Putamen (tissue), 1 donor: ENCODE measurements around the gene ARHGEF38.

ENCODE experiments used
- DNase-seq: peaks from one replicate; pipeline ENCODE4 v3.0.0-alpha.2; 2016; ENCODE audit warnings: low spot score

Gene ARHGEF38

DNA sequence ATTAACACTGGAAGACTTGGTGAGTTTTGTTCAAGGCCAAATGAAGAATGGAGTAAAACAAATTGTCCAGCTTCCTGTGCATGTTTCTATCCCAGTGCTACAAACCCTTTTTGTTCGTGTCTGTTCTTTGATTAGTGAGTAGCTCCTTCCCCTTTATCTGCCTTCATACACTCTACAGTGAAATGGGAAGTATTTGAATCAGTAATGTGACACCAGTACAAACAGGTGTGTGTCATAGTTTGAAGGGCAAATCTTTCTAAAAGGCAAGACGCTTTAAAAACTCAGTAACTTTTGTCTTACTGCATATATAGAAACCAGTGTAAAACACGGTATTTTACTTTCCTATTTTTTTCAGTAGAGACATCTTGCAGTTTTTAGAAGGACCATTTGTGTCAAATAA lies 5.9 kb downstream of the ARHGEF38 start:
- DNase-seq, result no peak

DNA sequence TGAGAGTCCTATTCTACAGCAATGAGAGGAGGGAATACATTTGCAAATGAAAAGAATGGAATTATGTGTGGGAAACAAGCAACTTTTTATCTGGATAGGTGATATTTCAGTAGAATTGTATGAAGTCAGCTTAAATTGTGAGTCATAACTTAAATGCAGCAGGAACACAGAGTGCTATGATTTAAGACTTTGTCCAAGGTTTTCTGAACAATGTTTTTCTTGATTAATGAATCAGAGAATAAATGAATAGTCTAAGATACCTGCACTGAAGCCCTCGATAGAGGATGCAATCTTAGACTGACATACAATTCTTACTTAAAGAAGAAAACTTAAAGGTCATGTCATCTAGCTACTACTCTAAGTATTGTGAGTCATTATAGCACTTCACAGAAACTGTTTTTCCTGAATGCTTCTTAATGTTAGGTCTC lies 8.0 kb downstream of the ARHGEF38 start:
- DNase-seq, result peak; percentile 34

DNA sequence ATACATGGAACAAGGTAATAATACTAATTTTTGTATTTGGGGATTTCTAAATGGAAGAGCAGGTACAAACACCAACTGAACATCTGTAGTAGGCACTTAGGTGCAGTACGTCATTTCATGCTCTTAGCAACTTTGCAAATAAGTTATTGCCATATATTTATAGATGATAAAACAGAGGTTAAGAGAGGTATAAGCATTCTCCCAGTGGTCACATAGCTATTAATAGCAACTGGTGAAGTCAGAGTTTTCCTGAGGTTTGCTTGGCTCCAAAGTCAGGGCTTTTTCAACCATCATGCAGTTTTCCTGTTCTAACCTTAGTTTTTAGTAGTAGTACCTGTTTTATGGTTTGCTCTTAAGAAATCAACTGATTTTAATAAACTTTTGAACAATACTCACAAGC lies 10.9 kb downstream of the ARHGEF38 start:
- DNase-seq, result no peak

DNA sequence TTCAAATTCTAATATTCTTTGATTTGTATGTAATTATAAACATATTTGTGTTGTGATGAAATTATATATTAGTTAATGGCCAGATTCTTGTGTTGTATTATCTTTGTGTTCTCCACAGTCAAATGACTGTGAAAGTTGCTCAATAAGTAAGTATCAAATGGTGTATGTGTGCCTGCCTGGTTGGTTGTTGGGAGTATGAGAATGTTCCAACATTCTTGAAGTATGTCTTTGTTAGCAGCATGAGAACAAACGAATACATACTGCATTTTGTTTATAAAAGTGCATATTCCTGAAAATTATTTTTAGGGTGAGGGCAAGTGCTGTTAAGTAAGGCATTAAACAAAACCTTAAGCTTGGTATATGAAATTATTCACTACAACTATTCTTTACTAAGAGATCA lies 16.2 kb downstream of the ARHGEF38 start:
- DNase-seq, result no peak

DNA sequence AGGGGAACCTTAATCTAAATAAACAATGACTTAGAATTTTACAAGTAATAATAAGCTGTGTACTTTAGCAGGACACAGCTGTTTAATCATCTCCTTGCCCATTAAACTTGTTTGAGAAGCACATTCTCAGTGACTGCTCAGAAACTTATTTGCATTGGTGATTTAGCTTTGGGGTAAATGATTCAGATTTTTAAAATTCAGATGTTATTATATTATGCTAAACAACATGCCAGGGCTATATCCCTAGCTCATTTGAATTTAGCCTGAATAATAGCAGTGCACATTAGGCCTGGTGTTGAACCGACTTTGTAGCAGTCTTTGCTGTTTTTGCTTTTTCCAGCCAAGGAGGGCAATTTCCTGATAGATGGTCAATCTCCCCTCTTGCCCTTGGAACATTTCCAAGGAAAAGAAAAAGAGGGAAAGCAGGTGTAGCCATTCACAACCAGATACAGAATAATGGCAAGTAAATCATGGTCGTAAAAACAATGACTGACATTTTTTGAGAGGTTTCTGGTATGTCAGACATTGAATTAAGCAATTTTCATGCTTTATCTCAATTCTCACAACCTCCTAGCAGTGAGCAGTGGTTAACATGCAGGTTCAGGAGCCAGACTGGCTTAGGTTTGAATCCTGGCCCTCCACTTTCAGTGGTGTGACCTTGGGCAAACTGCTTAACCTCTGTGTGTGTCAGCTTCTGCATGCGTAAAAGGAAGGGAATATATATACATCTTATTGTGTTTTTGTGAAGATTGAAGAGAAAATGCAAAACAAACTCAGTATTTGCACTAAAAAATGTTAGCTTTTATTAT lies 16.8 kb downstream of the ARHGEF38 start:
- no peak for DNase-seq

DNA sequence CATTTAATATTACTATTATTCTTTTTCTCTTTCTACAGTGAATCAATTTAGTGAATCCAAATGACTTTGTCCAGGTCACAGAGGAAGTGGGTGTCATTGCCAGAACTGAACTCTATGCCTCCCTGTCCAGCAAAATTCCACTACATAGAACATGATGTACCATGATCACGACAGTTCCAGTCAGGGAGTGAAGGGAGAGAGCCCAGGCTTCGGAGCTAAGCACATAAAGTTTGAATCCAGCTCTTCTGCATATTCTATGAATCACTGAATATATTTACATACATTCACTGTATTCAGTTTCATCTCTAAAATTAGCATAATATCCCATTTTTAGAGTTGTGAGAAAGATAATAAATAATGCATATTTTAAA lies 17.4 kb downstream of the ARHGEF38 start:
- no peak for DNase-seq

DNA sequence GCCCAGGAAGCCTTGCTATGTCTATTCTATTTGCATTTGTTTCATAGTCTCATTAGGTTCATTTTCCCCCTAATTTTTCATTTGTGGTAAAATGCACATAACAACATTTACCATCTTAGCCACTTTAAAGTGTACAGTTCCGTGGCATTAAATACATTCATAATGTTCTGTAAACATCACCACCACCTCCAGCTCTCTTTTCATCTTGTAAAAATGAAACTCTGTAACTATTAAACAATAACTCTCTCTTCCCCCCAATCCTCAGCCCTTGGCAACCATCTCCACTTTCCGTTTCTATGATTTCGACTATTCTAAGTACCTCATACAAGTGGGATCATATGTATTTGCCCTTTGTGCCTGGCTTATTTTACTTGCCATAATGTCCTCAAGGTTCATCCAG lies 19.9 kb downstream of the ARHGEF38 start:
- no peak for DNase-seq

DNA sequence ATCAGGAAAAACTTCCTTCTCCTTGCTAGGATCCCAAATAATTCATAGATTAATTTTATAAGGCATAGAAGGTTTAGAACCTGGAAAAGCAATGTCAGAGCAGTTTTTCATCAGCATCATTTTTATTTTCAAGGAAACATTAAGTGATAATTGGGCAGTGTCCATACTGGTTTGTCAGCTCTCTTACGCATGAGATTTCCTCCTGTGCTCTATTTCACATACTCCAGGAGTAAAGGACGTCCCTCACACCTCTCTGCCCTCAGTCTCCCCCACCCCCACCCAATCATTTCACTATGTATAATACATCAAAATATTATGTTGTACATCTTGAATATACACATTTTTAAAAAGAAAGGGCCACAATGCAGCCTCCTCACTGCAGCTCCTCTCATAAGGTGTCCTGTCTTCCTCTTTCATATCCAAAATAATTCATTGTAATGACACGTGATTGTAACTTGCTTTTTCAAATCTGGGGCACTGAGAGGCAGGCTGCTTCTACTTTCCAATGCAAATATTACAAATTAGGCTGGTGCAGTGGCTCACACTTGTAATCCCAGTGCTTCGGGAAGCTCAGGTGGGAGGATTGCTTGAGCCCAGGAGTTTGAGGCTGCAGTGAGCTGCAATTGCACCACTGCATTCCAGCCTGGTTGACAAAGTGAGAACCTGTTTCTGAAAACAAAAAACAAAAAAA lies 34.4 kb downstream of the ARHGEF38 start:
- DNase-seq, result peak; percentile 18

DNA sequence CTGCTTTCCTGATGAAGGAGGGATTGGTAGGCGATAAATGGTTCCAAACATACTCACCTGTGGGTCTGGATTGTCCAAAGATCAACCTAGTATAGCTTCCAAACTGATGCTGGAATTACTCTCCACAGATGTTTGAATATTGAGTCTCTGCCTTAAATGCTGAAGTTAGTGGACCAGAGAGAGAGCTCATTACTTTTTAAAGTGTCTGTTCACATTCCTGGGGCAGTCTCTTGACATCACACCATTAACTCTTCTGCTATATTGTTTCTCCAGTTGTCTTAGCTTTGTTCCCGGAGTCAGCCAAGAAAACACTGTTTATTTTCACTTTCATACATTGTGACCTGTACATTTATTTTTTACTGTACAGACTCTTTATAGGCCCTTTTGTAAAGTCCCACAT lies 35.4 kb downstream of the ARHGEF38 start:
- DNase-seq, result no peak

DNA sequence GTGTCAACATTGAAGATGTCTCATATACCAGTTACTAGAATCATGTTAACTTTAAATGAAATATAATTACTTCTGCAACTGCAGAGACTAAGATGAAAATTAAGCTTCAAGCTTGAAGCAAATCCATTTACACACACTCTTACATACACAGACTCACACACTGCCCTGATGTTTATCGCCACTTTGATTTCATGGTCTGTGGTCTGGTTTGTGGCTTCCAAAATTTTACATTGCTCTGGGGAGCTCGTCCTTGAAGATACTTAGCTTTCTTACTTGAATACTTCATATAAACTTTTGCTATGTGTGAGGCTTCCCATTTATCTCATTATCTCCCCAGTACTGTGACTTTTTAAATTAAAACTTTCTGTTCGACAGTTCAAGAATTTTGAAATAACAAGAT lies 35.8 kb downstream of the ARHGEF38 start:
- DNase-seq, result no peak

DNA sequence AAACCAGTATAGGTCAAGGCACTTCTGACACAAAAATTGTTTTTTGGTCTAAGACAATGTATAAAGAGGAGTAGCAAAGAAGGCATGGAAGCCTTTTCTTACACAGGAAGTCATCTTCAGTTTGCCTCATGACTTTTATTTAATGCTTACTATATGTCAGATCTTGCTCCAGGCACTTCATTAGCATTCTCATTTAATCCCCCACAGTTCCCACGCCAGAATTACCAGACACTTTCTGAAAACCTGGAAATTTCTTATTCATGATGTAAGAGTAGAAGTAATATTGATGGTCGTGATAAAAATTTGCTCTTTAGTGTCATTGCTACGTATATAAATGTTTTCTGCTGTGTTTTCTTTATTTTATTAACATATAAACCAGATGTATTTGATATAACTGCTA lies 39.2 kb downstream of the ARHGEF38 start:
- DNase-seq, result peak; percentile 34

DNA sequence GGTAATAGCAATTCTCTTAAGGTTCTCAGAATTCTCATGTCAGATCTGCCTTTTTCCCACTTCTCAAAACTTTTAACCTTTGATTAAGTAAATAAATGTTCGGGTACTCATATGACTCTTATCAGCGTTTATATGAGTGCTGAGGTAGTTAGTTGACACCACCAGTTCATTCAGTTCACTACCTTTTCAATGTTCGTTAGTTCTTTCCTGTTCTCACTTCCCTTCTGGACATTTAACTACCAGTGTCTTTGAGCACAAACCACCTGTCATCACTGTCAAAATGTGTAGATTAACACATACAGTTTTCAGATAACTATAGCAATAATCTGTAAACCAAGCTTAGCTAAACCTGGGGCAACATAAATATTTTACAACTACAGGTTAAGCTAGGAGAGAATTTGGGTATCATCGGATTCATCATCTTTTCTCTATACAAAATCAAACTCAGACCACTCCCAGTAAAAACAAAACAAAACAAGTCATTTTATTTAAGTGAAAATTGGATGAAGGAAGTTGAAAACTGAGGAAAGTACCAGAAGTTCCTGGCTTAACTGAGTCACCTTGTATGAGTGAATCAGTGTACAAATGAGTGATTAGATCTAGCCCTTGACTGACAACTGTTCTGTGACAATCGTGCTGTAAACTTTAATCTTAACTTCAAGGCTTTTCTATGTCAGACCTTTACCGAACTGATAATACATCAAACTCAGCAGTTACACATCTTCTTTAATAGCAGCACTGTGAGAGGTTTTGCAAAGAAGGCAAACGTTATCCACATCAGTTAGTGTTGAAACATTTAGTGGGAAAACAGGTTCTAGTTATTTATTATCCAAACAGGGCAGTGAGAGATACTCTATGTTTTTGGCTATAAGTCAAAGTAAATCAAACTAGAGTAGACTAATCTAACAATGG lies 41.9 kb downstream of the ARHGEF38 start:
- no peak for DNase-seq

- no peak for DNase-seq
Observed at GRCh38 chr4:105596684-105597083, 44.3 kb downstream of the ARHGEF38 start.

GRCh38 chr4:105598052-105598451 lies 45.6 kb downstream of the ARHGEF38 start:
- DNase-seq, result no peak

- no peak for DNase-seq
Observed at GRCh38 chr4:105598787-105599186, 46.4 kb downstream of the ARHGEF38 start.

DNA sequence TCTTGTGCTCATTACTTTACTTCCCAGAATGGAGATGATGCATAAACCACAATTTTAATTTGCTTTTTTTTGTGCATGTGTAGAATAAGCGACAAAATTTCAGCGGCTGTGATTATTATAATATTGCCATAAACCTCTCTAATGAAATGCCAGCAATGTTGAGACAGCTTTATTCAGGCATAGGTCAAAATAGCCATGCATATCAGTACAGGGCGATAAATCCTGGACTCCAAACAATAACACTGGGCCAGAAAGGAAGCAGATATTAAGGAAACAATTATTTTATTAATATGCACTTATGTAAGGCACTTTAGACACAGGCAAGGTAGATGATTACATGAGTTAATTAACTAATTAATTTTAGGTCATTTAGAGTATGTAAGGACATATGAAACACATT lies 47.1 kb downstream of the ARHGEF38 start:
- no peak for DNase-seq

GRCh38 chr4:105599932-105600655 lies 47.7 kb downstream of the ARHGEF38 start:
- DNase-seq, result no peak

DNA sequence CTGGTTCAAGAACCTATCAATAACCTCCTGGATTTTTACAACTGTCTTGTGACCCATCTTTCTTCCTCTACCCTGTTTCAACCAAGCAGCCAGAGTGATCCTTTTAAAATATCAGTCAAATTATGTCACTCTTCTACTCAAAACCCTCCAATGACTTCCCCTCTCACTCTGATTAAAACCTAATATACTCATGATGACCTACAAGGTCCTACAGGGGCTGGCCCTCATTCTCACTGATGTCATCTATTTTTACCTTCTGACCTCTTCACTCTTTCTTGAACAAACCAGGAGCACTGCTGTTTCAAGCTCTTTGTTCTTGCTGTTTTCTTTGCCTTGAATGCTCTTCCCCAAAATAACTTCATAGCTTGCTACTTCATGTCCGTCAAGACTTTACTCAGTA lies 48.5 kb downstream of the ARHGEF38 start:
- no peak for DNase-seq

- no peak for DNase-seq
Observed at GRCh38 chr4:105601406-105601805, 49.0 kb downstream of the ARHGEF38 start.

DNA sequence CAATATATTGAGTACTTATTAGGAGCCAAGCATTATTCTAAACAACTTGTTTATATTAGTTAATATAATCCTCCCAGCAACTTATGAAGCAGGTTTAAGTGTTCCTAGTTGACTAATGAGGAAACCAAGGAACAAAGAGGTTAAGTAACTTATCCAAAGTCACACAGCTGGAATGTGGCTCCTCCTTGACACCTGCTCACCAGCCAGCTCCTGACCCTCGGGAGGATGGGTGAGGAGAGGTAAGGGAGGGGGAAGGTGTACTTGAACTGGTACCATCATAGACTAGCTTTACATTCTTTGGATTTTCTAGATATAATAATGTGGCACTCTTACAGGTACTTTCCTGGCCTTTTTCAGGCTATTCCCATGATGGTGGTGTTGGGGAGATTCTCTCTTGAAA lies 50.7 kb downstream of the ARHGEF38 start:
- no peak for DNase-seq

GRCh38 chr4:105605493-105605892 lies 53.1 kb downstream of the ARHGEF38 start:
- no peak for DNase-seq

GRCh38 chr4:105607876-105608275 lies 55.5 kb downstream of the ARHGEF38 start:
- DNase-seq, result no peak
